Chondrocyte (in vitro differentiated cells): ENCODE results near the gene CFAP77. TPM values are rescaled to one million over a fixed set of nuclear protein-coding genes. Genes with fewer than 3 reads are reported as not detected.
A peak's percentile ranks its signal among the peaks of the same experiment; 100 is the strongest.

Experiments used
- DNase-seq: peaks from one replicate; pipeline ENCODE4 v3.0.0; 2021; ENCODE audit warnings: mixed read lengths, low spot score
- H3K27ac Mint-ChIP-seq: one replicate; pipeline ENCODE4 v1.8.0; 2021; ENCODE audit warnings: mild to moderate bottlenecking, moderate library complexity, mixed read lengths; ENCODE audit not compliant: unreplicated experiment
- H3K27me3 Mint-ChIP-seq: 2 replicates; pipeline ENCODE4 v1.8.0; 2021; ENCODE audit warnings: low read depth, mixed read lengths
- H3K36me3 Mint-ChIP-seq: 2 replicates; pipeline ENCODE4 v1.8.0; 2021; ENCODE audit warnings: low read depth, mixed read lengths
- H3K4me1 Mint-ChIP-seq: 2 replicates; pipeline ENCODE4 v1.8.0; 2021; ENCODE audit warnings: low read depth, mild to moderate bottlenecking, mixed read lengths
- H3K4me3 Mint-ChIP-seq: one replicate; pipeline ENCODE4 v1.8.0; 2021; ENCODE audit warnings: mild to moderate bottlenecking, moderate library complexity, mixed read lengths; ENCODE audit not compliant: unreplicated experiment
- H3K9me3 Mint-ChIP-seq: 2 replicates; pipeline ENCODE4 v1.8.0; 2021; ENCODE audit warnings: low read depth, mixed read lengths
- CTCF ChIP-seq: fragments of 200-600 bp; sonication (generic); IDR thresholded peaks from 2 replicates; pipeline ENCODE4 v1.5.0; 2021; ENCODE audit warnings: antibody characterized with exemption, mild to moderate bottlenecking, moderate library complexity
- total RNA-seq: library from RNA; stranded (reverse); gene quantifications from 3 replicates; pipeline ENCODE4 v1.2.1, GENCODE V29; 2021

Gene CFAP77
- total RNA-seq, 1 donor from 2014 or later: 0.47 TPM

- Mint-ChIP-seq H3K27ac (no peak overlapping the region), H3K4me1 (no peaks in the 10 kb centered on the region), H3K9me3 (no peaks in the 10 kb centered on the region), H3K27me3 (peaks cover 35% of the 10 kb centered on the region), H3K36me3 (no peaks in the 10 kb centered on the region), H3K4me3 (no peak overlapping the region)
- TF ChIP-seq CTCF: peak; percentile 49
- no peak for DNase-seq
Measured at GRCh38 chr9:132447346-132447745, 37.3 kb downstream of the CFAP77 start.

GRCh38 chr9:132447902-132448301 lies 37.9 kb downstream of the CFAP77 start:
- H3K4me3 Mint-ChIP-seq: no peak overlapping the region
- no peaks in the 10 kb centered on the region for H3K36me3 Mint-ChIP-seq

DNA sequence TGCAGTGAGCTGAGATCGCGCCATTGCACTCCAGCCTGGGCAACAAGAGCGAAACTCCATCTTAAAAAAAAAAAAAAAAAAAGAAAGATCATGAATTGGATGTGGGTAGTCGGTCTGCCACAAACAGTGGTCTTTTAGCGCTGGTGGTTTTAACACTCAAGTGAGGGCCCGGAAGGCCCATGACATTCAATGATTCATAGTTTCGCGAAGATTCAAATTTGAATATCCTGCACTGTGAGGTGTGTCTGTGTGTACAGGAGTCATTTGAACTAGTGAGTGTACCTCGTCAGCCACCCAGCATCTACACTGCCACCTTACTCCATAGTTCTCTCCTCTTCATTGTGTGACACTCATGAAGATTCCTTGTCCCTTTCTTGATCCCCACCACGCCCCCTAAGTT lies 41.3 kb downstream of the CFAP77 start:
- H3K27me3 Mint-ChIP-seq: peaks cover 35% of the 10 kb centered on the region
- no peaks in the 10 kb centered on the region for H3K9me3 Mint-ChIP-seq
- H3K4me3 Mint-ChIP-seq: no peak overlapping the region
- no peak overlapping the region for H3K27ac Mint-ChIP-seq
- no peaks in the 10 kb centered on the region for H3K36me3 Mint-ChIP-seq
- no peak for TF ChIP-seq CTCF
- H3K4me1 Mint-ChIP-seq: no peaks in the 10 kb centered on the region
- DNase-seq: no peak

More at GRCh38 chr9:132447902-132448301, 37.9 kb downstream of the CFAP77 start:
- no peak for DNase-seq
- H3K9me3 Mint-ChIP-seq: no peaks in the 10 kb centered on the region
- no peak overlapping the region for H3K27ac Mint-ChIP-seq
- no peak for TF ChIP-seq CTCF
- H3K27me3 Mint-ChIP-seq: peaks cover 33% of the 10 kb centered on the region
- H3K4me1 Mint-ChIP-seq: no peaks in the 10 kb centered on the region

GRCh38 chr9:132456241-132456640 lies 46.2 kb downstream of the CFAP77 start:
- no peak for TF ChIP-seq CTCF
- Mint-ChIP-seq H3K27me3 (peaks cover 14% of the 10 kb centered on the region), H3K9me3 (no peaks in the 10 kb centered on the region), H3K4me1 (no peaks in the 10 kb centered on the region), H3K36me3 (no peaks in the 10 kb centered on the region), H3K27ac (no peak overlapping the region), H3K4me3 (no peak overlapping the region)
- DNase-seq: no peak

DNA sequence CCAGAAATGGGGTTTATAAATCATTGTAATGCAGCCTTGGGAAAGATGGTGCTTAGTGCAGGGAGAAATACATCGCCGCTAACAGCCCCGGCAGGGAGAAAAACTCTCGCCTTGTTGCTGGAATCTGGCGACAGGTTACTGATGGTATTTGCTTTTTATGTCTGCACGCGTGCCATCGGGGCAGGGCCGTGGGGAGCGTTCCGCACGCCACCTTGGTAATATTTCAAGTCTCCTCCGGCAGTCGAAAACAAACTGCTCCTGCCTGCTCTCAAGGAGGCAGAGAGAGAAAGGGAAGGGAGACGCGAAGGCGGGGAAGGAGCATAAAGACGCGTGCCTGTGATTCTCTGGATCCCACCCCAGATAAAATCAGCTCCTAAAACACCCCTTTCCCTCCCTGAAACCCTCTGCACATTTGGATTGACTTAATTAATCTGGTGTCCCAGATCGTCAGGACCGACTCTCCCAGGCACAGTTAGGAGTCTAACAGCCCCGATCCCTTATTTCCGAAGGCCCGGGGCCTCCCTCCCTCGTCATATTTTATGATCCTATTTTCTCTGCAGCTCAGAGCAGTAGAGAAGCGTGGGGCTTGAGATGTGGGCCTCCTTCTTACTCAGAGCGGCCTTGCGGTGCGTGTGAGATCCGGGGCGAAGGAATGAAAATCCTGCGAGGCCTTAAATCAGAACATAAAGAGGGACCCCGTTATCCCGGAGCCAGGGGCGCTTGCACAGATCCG lies 47.7 kb downstream of the CFAP77 start:
- H3K27ac Mint-ChIP-seq: no peak overlapping the region
- TF ChIP-seq CTCF: no peak
- no peak for DNase-seq
- H3K4me3 Mint-ChIP-seq: no peak overlapping the region
- H3K36me3 Mint-ChIP-seq: no peaks in the 10 kb centered on the region
- H3K9me3 Mint-ChIP-seq: no peaks in the 10 kb centered on the region
- peaks cover 7% of the 10 kb centered on the region for H3K27me3 Mint-ChIP-seq
- no peaks in the 10 kb centered on the region for H3K4me1 Mint-ChIP-seq
